H1 (cell line): ENCODE measurements around the gene BBS1. TPM values are rescaled to one million over a fixed set of nuclear protein-coding genes. Genes with fewer than 3 reads are reported as not detected.

Source experiments
- CTCF ChIA-PET: fragments of 300-600 bp; sonication (Branson Sonifier 250); formaldehyde crosslinking; loops from one replicate; lab custom pipeline; 2021; ENCODE audit not compliant: partially characterized antibody; lab: Charles Lee
- POLR2A ChIA-PET: fragments of 300-600 bp; sonication (Branson Sonifier 250); formaldehyde crosslinking; loops from one replicate; lab custom pipeline; 2021; ENCODE audit warnings: inconsistent platforms; ENCODE audit not compliant: partially characterized antibody; lab: Charles Lee
- DNase-seq, 2 experiments: peaks; one replicate each; pipeline versions ENCODE4 v3.0.0 to v3.0.0-alpha.2; 2010 to 2022; ENCODE audit warnings: low spot score in 2 of 2, low read depth in 1 of 2, mixed read lengths in 1 of 2
- FAIRE-seq: peaks from 2 replicates; lab custom pipeline; 2011; peaks lifted over from hg19 to GRCh38; lab: Jason Lieb, UNC
- H2AFZ ChIP-seq: 2 replicates; pipeline ENCODE4 v1.8.1; 2012; ENCODE audit warnings: low read length, inconsistent platforms
- H2AK5ac ChIP-seq: 2 replicates; pipeline ENCODE4 v1.6.1; 2013; ENCODE audit warnings: low read depth, low read length
- H2BK120ac ChIP-seq: replicated peaks from 2 replicates; pipeline ENCODE3; 2013; ENCODE audit warnings: low read depth, low read length, inconsistent platforms
- H2BK12ac ChIP-seq: 2 replicates; pipeline ENCODE4 v1.6.1; 2013; ENCODE audit warnings: low read depth, low read length
- H2BK15ac ChIP-seq: 2 replicates; pipeline ENCODE4 v1.6.1; 2013; ENCODE audit warnings: low read length
- H2BK20ac ChIP-seq: 2 replicates; pipeline ENCODE4 v1.6.1; 2013; ENCODE audit warnings: low read length
- H2BK5ac ChIP-seq: 2 replicates; pipeline ENCODE4 v1.6.1; 2013; ENCODE audit warnings: low read depth, low read length
- H3K14ac ChIP-seq: 2 replicates; pipeline ENCODE4 v1.6.1; 2013; ENCODE audit warnings: inconsistent platforms; ENCODE audit not compliant: insufficient read length
- H3K18ac ChIP-seq: 2 replicates; pipeline ENCODE4 v1.6.1; 2013; ENCODE audit warnings: low read length; ENCODE audit errors: extremely low read depth
- H3K23ac ChIP-seq: 2 replicates; pipeline ENCODE4 v1.6.1; 2013; ENCODE audit warnings: inconsistent platforms; ENCODE audit not compliant: insufficient read length
- H3K23me2 ChIP-seq: 2 replicates; pipeline ENCODE4 v1.6.1; 2013; ENCODE audit warnings: low read depth, low read length
- H3K27ac ChIP-seq: 2 replicates; pipeline ENCODE4 v1.6.1; 2011; ENCODE audit warnings: low read depth, low read length, inconsistent platforms
- H3K27me3 ChIP-seq, 4 experiments: replicated peaks in 1 of 4; 1 replicate in 1 of 4; 2 replicates in 3 of 4; pipeline versions ENCODE4 v1.6.1 to v1.8.1; 2011 to 2013; ENCODE audit warnings: low read length in 3 of 4, mild to moderate bottlenecking in 3 of 4, inconsistent platforms in 2 of 4, mixed read lengths in 2 of 4, moderate library complexity in 1 of 4; ENCODE audit not compliant: control insufficient read depth in 3 of 4, insufficient read depth in 3 of 4; ENCODE audit errors: extremely low read depth in 1 of 4
- H3K36me3 ChIP-seq, 4 experiments: 2 replicates each; pipeline versions ENCODE4 v1.6.1 to v1.8.1; 2011 to 2013; ENCODE audit warnings: mild to moderate bottlenecking in 4 of 4, low read length in 3 of 4, moderate library complexity in 2 of 4, control low read depth in 1 of 4, inconsistent platforms in 1 of 4; ENCODE audit not compliant: insufficient read depth in 4 of 4, control insufficient read depth in 2 of 4
- H3K4ac ChIP-seq: replicated peaks from 2 replicates; pipeline ENCODE3; 2013; ENCODE audit warnings: low read length, low read depth, mixed read lengths, inconsistent platforms; ENCODE audit not compliant: insufficient read length
- H3K4me1 ChIP-seq, 4 experiments: replicated peaks in 1 of 4; 1 replicate in 1 of 4; 2 replicates in 3 of 4; pipeline versions ENCODE4 v1.6.1 to v1.8.1; 2011 to 2013; ENCODE audit warnings: low read length in 3 of 4, inconsistent platforms in 2 of 4, mixed read lengths in 1 of 4; ENCODE audit not compliant: insufficient read depth in 4 of 4, control insufficient read depth in 3 of 4
- H3K4me2 ChIP-seq, 2 experiments: 2 replicates each; pipeline versions ENCODE4 v1.6.1 to v1.8.1; 2011 to 2013; ENCODE audit warnings: low read depth in 2 of 2, low read length in 2 of 2, control low read depth in 1 of 2, inconsistent platforms in 1 of 2, mild to moderate bottlenecking in 1 of 2; ENCODE audit not compliant: insufficient read depth in 1 of 2
- H3K4me3 ChIP-seq, 4 experiments: fragments of 200-600, 300-600 bp in 1 of 4; sonication (generic), shearing (Covaris generic), sonication (Bioruptor Twin) in 1 of 4; 2 replicates each; pipeline versions ENCODE4 v1.5.1 to v1.8.1; 2011 to 2016; ENCODE audit warnings: low read length in 4 of 4, low read depth in 3 of 4, control low read depth in 2 of 4, inconsistent platforms in 2 of 4, mild to moderate bottlenecking in 2 of 4, mixed read lengths in 1 of 4, moderate library complexity in 1 of 4; ENCODE audit not compliant: insufficient read depth in 2 of 4; ENCODE audit errors: extremely low read depth in 1 of 4
- H3K56ac ChIP-seq: replicated peaks from 2 replicates; pipeline ENCODE3; 2013; ENCODE audit warnings: low read depth, mild to moderate bottlenecking, mixed read lengths, low read length, inconsistent platforms; ENCODE audit not compliant: insufficient read length
- H3K79me1 ChIP-seq: 2 replicates; pipeline ENCODE4 v1.6.1; 2013; ENCODE audit warnings: low read depth, low read length, control low read depth
- H3K79me2 ChIP-seq, 2 experiments: 2 replicates each; pipeline versions ENCODE4 v1.6.1 to v1.8.1; 2012 to 2013; ENCODE audit warnings: low read length in 2 of 2, mild to moderate bottlenecking in 2 of 2, inconsistent platforms in 1 of 2; ENCODE audit not compliant: insufficient read depth in 2 of 2, control insufficient read depth in 1 of 2
- H3K9ac ChIP-seq, 4 experiments: replicated peaks in 1 of 4; 1 replicate in 1 of 4; 2 replicates in 3 of 4; pipeline versions ENCODE4 v1.6.1 to v1.8.1; 2011 to 2013; ENCODE audit warnings: low read depth in 3 of 4, low read length in 3 of 4, control low read depth in 2 of 4, mild to moderate bottlenecking in 2 of 4, moderate library complexity in 2 of 4, inconsistent platforms in 1 of 4; ENCODE audit errors: extremely low read depth in 1 of 4
- H3K9me3 ChIP-seq, 2 experiments: 2 replicates each; pipeline versions ENCODE4 v1.6.1 to v1.8.1; 2012 to 2013; ENCODE audit warnings: mild to moderate bottlenecking in 2 of 2, moderate library complexity in 2 of 2, control low read depth in 1 of 2, inconsistent platforms in 1 of 2, low read depth in 1 of 2, low read length in 1 of 2, mixed read lengths in 1 of 2; ENCODE audit not compliant: insufficient read depth in 2 of 2
- H4K20me1 ChIP-seq, 2 experiments: replicated peaks in 1 of 2; 2 replicates each; pipeline versions ENCODE3 to v1.8.1; 2011 to 2013; ENCODE audit warnings: inconsistent platforms in 2 of 2, low read length in 2 of 2, mild to moderate bottlenecking in 1 of 2; ENCODE audit not compliant: insufficient read depth in 2 of 2, control insufficient read depth in 1 of 2
- H4K5ac ChIP-seq: 2 replicates; pipeline ENCODE4 v1.6.1; 2013; ENCODE audit warnings: low read length, low read depth, mixed read lengths, inconsistent platforms; ENCODE audit not compliant: insufficient read length
- H4K8ac ChIP-seq: 2 replicates; pipeline ENCODE4 v1.8.0; 2013; ENCODE audit warnings: mild to moderate bottlenecking, moderate library complexity, low read length, inconsistent platforms; ENCODE audit not compliant: insufficient read depth; ENCODE audit errors: extremely low read depth
- H4K91ac ChIP-seq: replicated peaks from 2 replicates; pipeline ENCODE3; 2013; ENCODE audit warnings: low read length, mixed read lengths, inconsistent platforms; ENCODE audit not compliant: insufficient read length
- E2F6 ChIP-seq: IDR thresholded peaks from 2 replicates; pipeline ENCODE4 v1.6.1; 2012; ENCODE audit warnings: inconsistent platforms
- GABPA ChIP-seq: IDR thresholded peaks from 2 replicates; pipeline ENCODE4 v1.6.1; 2011; ENCODE audit warnings: mild to moderate bottlenecking, low read length, moderate library complexity, borderline replicate concordance; ENCODE audit not compliant: insufficient read depth
- KDM1A ChIP-seq: fragments of 200-600, 300-600 bp; sonication (generic); IDR thresholded peaks from 2 replicates; pipeline ENCODE4 v1.7.1; 2016; ENCODE audit warnings: mild to moderate bottlenecking, low read length, borderline replicate concordance
- PHF8 ChIP-seq: fragments of 200-600 bp; sonication (generic); conservative IDR thresholded peaks from 2 replicates; pipeline ENCODE4 v1.7.1; 2012; ENCODE audit warnings: low read depth, mild to moderate bottlenecking, inconsistent platforms, low read length, moderate library complexity
- RXRA ChIP-seq: IDR thresholded peaks from 2 replicates; pipeline ENCODE4 v1.6.1; 2011; ENCODE audit warnings: low read depth, mild to moderate bottlenecking, low read length, moderate library complexity; ENCODE audit not compliant: insufficient read depth
- SIRT6 ChIP-seq: IDR thresholded peaks from one replicate; pipeline ENCODE4 v1.7.1; 2012; ENCODE audit warnings: low read length, inconsistent platforms
- SIX5 ChIP-seq: IDR thresholded peaks from 2 replicates; pipeline ENCODE4 v1.6.1; 2011; ENCODE audit warnings: mild to moderate bottlenecking, low read depth, low read length
- SP2 ChIP-seq: IDR thresholded peaks from 2 replicates; pipeline ENCODE4 v1.6.1; 2012; ENCODE audit warnings: mild to moderate bottlenecking, low read length, inconsistent platforms
- SP4 ChIP-seq: IDR thresholded peaks from 2 replicates; pipeline ENCODE4 v1.6.1; 2012; ENCODE audit warnings: low read length, inconsistent platforms
- WGBS, 2 experiments: shearing (Covaris generic) in 1 of 2; methylation state at CpG; one replicate each; pipeline versions ENCODE4 v1.1.6 to v1.1.7; 2013 to 2015; ENCODE audit warnings: low lambda C conversion rate in 2 of 2, mixed read lengths in 2 of 2, inconsistent platforms in 1 of 2, low coverage in 1 of 2, missing lambda C conversion rate in 1 of 2; ENCODE audit not compliant: insufficient replicate concordance in 2 of 2, insufficient coverage in 1 of 2, insufficient read length in 1 of 2; ENCODE audit errors: extremely low coverage in 1 of 2, missing lambda C conversion rate in 1 of 2; 5-methylcytosine and 5-hydroxymethylcytosine counted together
- polyA plus RNA-seq, 7 experiments: library from polyadenylated mRNA; depleted of rRNA in 3 of 7; stranded (reverse) in 5 of 7; unstranded in 2 of 7; fragments of >200 nt in 5 of 7; fragments of 200-250 nt in 2 of 7; gene quantifications; 1 replicate in 5 of 7; 2 replicates in 1 of 7; 4 replicates in 1 of 7; pipeline versions ENCODE4 v1.2.1 to v1.2.3, GENCODE V29; 2011 to 2013; ENCODE audit warnings: missing spikeins in 2 of 7, mixed read lengths in 2 of 7
- total RNA-seq: library from RNA; stranded (reverse); fragmentation: NEBNext Ultra II Directional; extraction: Animal tissue kit (Norgen Biotek cat#: 25700); gene quantifications from 2 replicates; pipeline ENCODE4 v1.2.1, GENCODE V29; 2021
- TF ChIP-seq, protein P1 (sequence below): IDR thresholded peaks from 2 replicates; pipeline ENCODE4 v1.6.1; 2012; ENCODE audit warnings: low read length, inconsistent platforms

BBS1 gene
- total and polyA plus RNA-seq, 2 of the 8 experiments (the other 6 are each of a cell fraction or from before 2014, with no cell fraction given) = 19.1 to 19.5 TPM

DNA sequence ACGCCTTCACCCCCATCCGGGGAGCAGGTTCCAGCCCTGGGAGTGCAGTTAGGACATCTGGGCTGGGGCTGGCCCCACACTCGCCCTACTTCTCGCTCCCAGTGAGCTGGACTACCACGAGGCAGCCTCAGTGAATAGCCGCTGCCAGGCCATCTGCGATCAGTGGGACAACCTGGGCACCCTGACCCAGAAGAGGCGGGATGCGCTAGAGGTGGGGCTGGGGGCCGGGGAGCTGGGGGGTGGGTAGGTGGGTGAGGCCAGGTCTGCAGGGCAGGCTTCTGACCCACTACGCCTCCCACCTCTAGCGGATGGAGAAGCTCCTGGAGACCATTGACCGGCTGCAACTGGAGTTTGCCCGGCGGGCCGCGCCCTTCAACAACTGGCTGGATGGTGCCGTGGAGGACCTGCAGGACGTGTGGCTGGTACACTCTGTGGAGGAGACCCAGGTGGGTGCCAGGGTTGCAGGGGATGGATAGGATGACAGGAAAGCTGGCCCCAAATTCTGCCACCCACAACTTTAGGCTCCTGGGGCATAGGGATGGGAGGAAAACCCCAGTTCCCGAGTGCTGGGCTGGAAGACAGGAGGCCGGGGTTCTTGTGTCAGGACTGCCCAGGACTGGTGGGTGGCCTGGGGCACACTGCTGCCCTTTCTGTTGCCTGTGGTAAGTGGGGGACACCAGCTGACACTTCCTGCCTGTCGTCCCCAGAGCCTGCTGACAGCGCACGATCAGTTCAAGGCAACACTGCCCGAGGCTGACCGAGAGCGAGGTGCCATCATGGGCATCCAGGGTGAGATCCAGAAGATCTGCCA is 49.6 kb downstream of the BBS1 start:
- Histone ChIP-seq H3K23ac (no peak overlapping the region), H3K79me2 (no peaks in the 10 kb centered on the region), H3K9ac (no peak overlapping the region), H3K4ac (no peak overlapping the region), H3K36me3 (peaks cover 25 to 61% (median 51%) of the 10 kb centered on the region in 4 experiments), H3K9me3 (no peaks in the 10 kb centered on the region), H4K91ac (no peak overlapping the region), H2BK5ac (no peak overlapping the region), H2AK5ac (no peak overlapping the region), H2BK120ac (no peak overlapping the region), H2BK15ac (no peak overlapping the region), H3K56ac (no peak overlapping the region), H3K27ac (no peak overlapping the region), H4K5ac (no peak overlapping the region), H3K18ac (no peak overlapping the region), H3K27me3 (no peaks in the 10 kb centered on the region), H3K4me3 (no peak overlapping the region), H3K79me1 (no peaks in the 10 kb centered on the region), H3K14ac (no peak overlapping the region), H2BK12ac (no peak overlapping the region), H4K8ac (no peak overlapping the region), H2BK20ac (no peak overlapping the region), H4K20me1 (peaks cover 0 to 5% of the 10 kb centered on the region in 2 experiments), H2AFZ (no peak overlapping the region), H3K4me2 (no peak overlapping the region), H3K23me2 (no peaks in the 10 kb centered on the region), H3K4me1 (peaks cover 0 to 2% (median 0%) of the 10 kb centered on the region in 4 experiments; a peak in 1 of 7 replicates)
- 89% methylated on average over 19 of the region's 27 CpGs; no CpG with 5 or more reads in 1 of the 2 experiments for WGBS, 2 experiments
- ChIA-PET POLR2A (interaction anchor here (0.7 to 7.4 kb wide), 5 partner anchors 9 to 189 kb away, joined by 3 to 54 read pairs (median 5); partner anchors contain the start of genes ACTN3, CTSF, RBM14 and ZDHHC24), CTCF (interaction anchor here (0.6 to 1.7 kb wide), 6 partner anchors 10 to 69 kb away, joined by 3 to 7 read pairs (median 3); no protein-coding TSS in a partner anchor)
- FAIRE-seq = no peak
- no peak for DNase-seq
- TF ChIP-seq SIX5 (no peak), GABPA (no peak), PHF8 (no peak), RXRA (no peak), E2F6 (no peak), SIRT6 (no peak), KDM1A (no peak), SP2 (no peak), SP4 (no peak)
- TF ChIP-seq, protein P1, sequence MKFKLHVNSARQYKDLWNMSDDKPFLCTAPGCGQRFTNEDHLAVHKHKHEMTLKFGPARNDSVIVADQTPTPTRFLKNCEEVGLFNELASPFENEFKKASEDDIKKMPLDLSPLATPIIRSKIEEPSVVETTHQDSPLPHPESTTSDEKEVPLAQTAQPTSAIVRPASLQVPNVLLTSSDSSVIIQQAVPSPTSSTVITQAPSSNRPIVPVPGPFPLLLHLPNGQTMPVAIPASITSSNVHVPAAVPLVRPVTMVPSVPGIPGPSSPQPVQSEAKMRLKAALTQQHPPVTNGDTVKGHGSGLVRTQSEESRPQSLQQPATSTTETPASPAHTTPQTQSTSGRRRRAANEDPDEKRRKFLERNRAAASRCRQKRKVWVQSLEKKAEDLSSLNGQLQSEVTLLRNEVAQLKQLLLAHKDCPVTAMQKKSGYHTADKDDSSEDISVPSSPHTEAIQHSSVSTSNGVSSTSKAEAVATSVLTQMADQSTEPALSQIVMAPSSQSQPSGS = no peak
